Measurements from ENCODE around the gene TPX2. TPM values are rescaled to one million over a fixed set of nuclear protein-coding genes. Genes with fewer than 3 reads are reported as not detected.

TPX2 gene
- total RNA-seq, 6 experiments from 2014 or later = 0.56 to 8.3 (median 2.8) TPM

DNA sequence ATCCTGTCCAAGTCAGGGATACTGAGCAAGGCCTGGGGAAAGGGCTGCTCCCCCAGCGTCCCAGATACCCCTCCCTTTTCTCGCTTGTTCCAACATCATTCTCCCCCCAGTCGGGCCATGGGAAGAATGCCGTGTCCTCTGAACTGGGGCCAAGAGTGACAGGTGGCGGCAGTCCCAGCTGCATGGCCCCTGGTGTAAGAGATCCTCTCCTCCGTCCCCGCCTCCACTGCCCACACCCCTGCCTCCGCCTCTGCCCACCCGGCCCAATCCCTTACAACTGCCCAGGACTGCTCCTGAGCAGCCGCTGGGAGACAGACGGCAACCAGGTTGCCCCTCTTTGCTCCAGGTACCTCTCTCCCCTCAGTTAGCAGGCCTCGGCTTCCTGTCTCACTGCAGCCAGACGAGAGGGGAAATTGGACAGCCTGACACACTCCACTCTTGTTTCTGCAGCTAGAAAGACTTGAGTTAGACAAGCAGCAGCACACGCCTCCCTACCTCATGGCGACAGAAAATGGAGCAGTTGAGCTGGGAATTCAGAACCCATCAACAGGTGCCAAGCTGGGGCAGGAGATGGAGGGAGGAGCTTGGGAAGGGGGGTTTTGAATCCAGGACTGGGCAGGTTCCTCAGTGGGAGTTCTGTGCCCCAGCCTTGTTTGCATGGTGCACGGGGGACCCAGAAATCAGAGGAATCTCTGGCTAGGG lies 80.1 kb downstream of the TPX2 start, which contains the start of gene MYLK2:
TSS of gene MYLK2 (plus strand) at position 274 of the 702 bp plus-strand sequence. CDS start at position 499, 225 bp downstream.
- no peak within 1 kb of the TSS for H3K27ac ChIP-seq
- ATAC-seq (no peak), DNase-seq (no peak)
- peaks cover 0 to 3% (median 0%) of the 10 kb centered on the region in 4 donors for H3K4me1 ChIP-seq
- no peaks in the 10 kb centered on the region for H3K36me3 ChIP-seq
- H3K27me3 ChIP-seq = no peaks in the 10 kb centered on the region
- 80% methylated on average over 10 of the region's 16 CpGs for WGBS (ENCODE audit: insufficient coverage, low coverage, low lambda C conversion rate, missing lambda C conversion rate)
- intact Hi-C loops (cut with DNase I) = no loop called here
- no peak within 1 kb of the TSS for H3K4me3 ChIP-seq
- no peak for TF ChIP-seq POLR2A (IDR thresholded peaks at IDR 0.05)
- TF ChIP-seq, protein P1, sequence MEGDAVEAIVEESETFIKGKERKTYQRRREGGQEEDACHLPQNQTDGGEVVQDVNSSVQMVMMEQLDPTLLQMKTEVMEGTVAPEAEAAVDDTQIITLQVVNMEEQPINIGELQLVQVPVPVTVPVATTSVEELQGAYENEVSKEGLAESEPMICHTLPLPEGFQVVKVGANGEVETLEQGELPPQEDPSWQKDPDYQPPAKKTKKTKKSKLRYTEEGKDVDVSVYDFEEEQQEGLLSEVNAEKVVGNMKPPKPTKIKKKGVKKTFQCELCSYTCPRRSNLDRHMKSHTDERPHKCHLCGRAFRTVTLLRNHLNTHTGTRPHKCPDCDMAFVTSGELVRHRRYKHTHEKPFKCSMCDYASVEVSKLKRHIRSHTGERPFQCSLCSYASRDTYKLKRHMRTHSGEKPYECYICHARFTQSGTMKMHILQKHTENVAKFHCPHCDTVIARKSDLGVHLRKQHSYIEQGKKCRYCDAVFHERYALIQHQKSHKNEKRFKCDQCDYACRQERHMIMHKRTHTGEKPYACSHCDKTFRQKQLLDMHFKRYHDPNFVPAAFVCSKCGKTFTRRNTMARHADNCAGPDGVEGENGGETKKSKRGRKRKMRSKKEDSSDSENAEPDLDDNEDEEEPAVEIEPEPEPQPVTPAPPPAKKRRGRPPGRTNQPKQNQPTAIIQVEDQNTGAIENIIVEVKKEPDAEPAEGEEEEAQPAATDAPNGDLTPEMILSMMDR (IDR thresholded peaks at IDR 0.05) = no peak
- H3K9me3 ChIP-seq = no peaks in the 10 kb centered on the region

DNA sequence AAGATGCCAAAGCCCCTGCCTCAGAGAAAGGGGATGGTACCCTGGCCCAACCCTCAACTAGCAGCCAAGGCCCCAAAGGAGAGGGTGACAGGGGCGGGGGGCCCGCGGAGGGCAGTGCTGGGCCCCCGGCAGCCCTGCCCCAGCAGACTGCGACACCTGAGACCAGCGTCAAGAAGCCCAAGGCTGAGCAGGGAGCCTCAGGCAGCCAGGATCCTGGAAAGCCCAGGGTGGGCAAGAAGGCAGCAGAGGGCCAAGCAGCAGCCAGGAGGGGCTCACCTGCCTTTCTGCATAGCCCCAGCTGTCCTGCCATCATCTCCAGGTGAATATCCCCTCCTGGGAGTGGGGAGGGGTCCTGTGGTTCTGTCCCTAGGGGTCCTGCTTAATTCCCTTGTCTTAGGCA lies 81.1 kb downstream of the TPX2 start:
- ATAC-seq (no peak), DNase-seq (no peak)
- Histone ChIP-seq H3K4me3 (no peak overlapping the region), H3K27ac (no peak overlapping the region), H3K36me3 (no peaks in the 10 kb centered on the region), H3K9me3 (no peaks in the 10 kb centered on the region), H3K27me3 (no peaks in the 10 kb centered on the region), H3K4me1 (peaks cover 0 to 3% (median 0%) of the 10 kb centered on the region in 4 donors)
- intact Hi-C loops (cut with DNase I) = loop anchor here in 1 of 2 donors (5.0 kb wide), 1 partner anchor 207 kb away; no protein-coding TSS in a partner anchor
- WGBS (ENCODE audit: insufficient coverage, low coverage, low lambda C conversion rate, missing lambda C conversion rate) = no CpG with 5 or more reads among the region's 6 CpGs
- TF ChIP-seq, protein P1 (IDR thresholded peaks at IDR 0.05) = no peak

DNA sequence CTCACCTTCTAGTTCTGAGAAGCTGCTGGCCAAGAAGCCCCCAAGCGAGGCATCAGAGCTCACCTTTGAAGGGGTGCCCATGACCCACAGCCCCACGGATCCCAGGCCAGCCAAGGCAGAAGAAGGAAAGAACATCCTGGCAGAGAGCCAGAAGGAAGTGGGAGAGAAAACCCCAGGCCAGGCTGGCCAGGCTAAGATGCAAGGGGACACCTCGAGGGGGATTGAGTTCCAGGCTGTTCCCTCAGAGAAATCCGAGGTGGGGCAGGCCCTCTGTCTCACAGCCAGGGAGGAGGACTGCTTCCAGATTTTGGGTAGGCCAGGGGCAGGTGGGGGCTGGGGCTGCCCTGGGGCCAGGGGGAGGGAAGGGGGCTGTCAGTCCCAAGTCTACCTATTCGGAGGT lies 82.3 kb downstream of the TPX2 start:
- WGBS (ENCODE audit: insufficient coverage, low coverage, low lambda C conversion rate, missing lambda C conversion rate) = 20% methylated on average over 1 of the region's 5 CpGs
- Histone ChIP-seq H3K4me3 (no peak overlapping the region), H3K9me3 (no peaks in the 10 kb centered on the region), H3K4me1 (peaks cover 0 to 3% (median 0%) of the 10 kb centered on the region in 4 donors), H3K27ac (no peak overlapping the region), H3K36me3 (no peaks in the 10 kb centered on the region), H3K27me3 (no peaks in the 10 kb centered on the region)
- intact Hi-C loops (cut with DNase I) = loop anchor here in 1 of 2 donors (5.0 kb wide), 1 partner anchor 206 kb away; no protein-coding TSS in a partner anchor
- TF ChIP-seq, protein P1 (IDR thresholded peaks at IDR 0.05) = no peak
- ATAC-seq (no peak), DNase-seq (no peak)

DNA sequence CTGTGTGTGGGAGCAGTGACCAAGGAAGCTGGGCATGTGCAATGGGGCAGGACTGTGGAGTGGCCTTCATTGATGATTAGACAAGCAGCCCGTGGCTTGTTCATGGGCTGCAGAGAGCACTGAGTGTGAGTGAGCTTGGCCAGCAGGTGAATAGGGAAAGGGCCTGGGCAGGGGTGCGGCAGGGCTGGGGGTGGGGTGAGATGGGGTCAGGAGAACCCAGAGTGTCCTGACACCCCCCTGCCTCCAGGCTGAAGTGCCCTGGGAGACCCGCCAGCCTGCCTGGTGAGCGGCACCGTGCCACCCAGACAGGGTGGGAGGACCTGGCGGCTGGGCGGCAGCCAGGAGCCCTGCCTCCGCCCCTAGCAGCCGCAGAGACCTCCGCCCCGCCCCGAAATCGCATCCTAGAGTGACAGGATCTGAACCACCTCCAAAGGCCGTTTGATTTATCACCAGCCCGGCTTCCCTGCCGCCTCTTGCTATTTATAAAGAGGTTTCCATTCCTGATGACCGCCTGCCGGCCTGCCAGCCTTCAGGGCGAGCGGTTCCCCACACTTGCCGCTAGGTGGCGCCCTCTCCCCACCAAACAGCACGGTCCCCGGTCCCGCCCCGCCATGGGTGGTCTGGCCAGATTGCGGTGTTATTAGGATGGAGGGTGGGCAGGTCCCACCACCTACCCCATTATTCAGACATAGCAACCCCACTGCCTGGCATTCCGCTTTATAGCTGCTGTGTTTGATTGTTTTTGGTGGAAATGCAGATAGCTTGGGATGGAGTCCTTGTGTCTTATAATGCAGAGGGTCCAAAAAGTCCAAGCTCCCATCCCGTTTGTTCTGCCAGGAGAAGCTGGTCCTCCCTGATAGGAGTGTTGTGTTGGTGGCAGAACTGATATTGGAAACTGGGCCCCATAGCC lies 83.6 kb downstream of the TPX2 start:
- no peak overlapping the region for H3K27ac ChIP-seq
- TF ChIP-seq, protein P1 (IDR thresholded peaks at IDR 0.05) = peak; percentile 95 to 99 (median 98)
- no peak for TF ChIP-seq POLR2A (IDR thresholded peaks at IDR 0.05)
- peak; percentile 76 to 92 (median 89) for ATAC-seq
- DNase-seq = peak; percentile 76 to 78 (median 77)
- 2% methylated on average over 12 of the region's 29 CpGs for WGBS (ENCODE audit: insufficient coverage, low coverage, low lambda C conversion rate, missing lambda C conversion rate)
- peaks cover 0 to 3% (median 0%) of the 10 kb centered on the region in 4 donors for H3K4me1 ChIP-seq
- H3K9me3 ChIP-seq = no peaks in the 10 kb centered on the region
- H3K27me3 ChIP-seq = no peaks in the 10 kb centered on the region
- H3K4me3 ChIP-seq = no peak overlapping the region
- H3K36me3 ChIP-seq = no peaks in the 10 kb centered on the region
- intact Hi-C loops (cut with DNase I) = loop anchor here in 1 of 2 donors (5.0 kb wide), 1 partner anchor 205 kb away; no protein-coding TSS in a partner anchor
